ENCODE data around the gene FADS3. TPM values are rescaled to one million over a fixed set of nuclear protein-coding genes. Genes with fewer than 3 reads are reported as not detected.
A peak's percentile ranks its signal among the peaks of the same experiment; 100 is the strongest.

The FADS3 gene
- total RNA-seq, 2 donors from 2014 or later: 8.8 to 11.4 TPM

DNA sequence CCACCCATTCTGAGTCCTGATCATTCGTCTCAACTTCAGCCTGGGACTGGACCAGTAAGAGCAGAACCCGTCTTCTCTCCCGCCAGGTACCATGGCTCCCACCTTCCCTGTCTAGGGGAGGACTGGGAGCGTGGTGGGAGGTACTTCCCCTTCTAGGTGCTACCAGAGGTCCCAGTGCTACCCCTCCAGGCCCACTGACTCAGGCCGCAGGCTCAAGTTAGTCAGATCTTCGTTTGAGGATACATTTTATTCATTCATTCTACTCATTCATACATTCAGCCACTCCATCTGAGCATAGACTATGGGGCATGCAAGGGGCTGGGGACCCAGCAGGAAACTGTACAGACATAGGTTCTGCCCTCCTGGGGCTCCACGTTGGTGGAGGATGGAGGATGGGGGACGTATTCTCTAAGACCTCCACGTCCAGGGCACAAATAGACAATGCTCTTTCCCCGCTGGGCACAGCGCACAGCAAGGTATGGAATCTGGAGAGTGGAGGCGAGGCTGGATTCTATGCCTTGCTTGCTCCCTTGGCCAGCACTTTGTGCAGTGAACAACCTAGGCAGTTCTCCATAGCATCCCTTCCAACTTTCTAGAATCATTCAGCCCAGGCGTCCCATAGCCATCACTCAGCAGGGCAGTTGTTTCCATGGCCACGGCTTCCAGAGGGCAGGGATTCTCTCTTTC, 27.0 kb upstream of the FADS3 start:
- Mint-ChIP-seq H3K9me3 (no peaks in the 10 kb centered on the region), H3K27ac (peak overlapping the region in 1 of 2 donors; percentile 25)

DNA sequence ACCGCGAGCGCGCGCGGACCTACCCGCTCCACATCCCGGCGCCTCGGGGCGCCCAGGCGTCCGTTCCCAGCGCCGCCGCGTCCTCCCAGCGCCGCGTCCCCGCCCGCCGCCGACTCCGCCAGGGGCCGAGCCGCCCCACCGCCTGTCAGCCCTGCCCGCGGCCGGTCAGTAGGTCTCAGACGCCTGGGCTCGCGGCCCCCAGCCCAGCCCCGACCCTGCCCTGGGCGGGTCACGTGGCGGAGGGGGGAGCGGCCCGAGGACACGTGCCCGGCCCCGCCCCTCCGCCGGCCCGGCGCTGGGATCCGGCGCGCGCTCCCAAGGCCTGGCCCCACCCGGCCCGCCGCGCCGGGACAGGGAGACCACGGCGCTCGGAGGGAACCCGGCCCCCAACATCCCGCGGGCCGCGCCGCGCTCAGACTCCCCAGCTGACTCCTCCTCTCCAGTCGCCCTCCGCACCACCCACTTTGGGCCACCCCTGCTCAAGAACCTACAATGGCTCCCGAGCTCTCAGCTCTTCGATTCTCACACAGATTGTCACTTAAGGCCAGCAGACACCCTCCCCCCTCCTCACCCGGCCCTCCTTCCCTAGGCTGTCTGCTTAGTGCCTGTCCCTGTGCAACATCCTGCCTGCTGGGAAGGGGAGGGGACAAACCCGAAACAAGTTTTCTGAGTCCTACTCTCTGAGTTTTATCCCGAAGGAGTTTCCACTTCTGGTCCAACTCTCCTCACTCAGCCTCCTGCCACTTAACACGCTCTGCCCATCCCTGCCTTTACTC, 26.2 kb upstream of the FADS3 start, which contains the start of gene RAB3IL1:
RAB3IL1 (minus strand) TSS at position 233 of the 776 bp plus-strand sequence; CDS start at position 34, 199 bp downstream.
- ATAC-seq (peak; percentile 38 to 73), DNase-seq (ENCODE audit: low spot score in 2 of 2) (peak in 1 of 2 donors; percentile 50)
- peak within 1 kb of the TSS in 1 of 2 donors; percentile 25 for H3K27ac Mint-ChIP-seq
- H3K36me3 Mint-ChIP-seq: peaks cover 0 to 10% of the 10 kb centered on the region in 2 donors
- no peaks in the 10 kb centered on the region for H3K9me3 Mint-ChIP-seq

More for the DNA sequence above, 27.0 kb upstream of the FADS3 start:
- DNase-seq (ENCODE audit: low spot score in 2 of 2): peak in 1 of 2 donors; percentile 31
- no peak for ATAC-seq
- H3K36me3 Mint-ChIP-seq: peaks cover 0 to 10% of the 10 kb centered on the region in 2 donors

- peak in 1 of 2 donors; percentile 21 for DNase-seq (ENCODE audit: low spot score in 2 of 2)
- no peak overlapping the region for H3K27ac Mint-ChIP-seq
- ATAC-seq: peak in 1 of 2 donors; percentile 18
- H3K36me3 Mint-ChIP-seq: peaks cover 0 to 10% of the 10 kb centered on the region in 2 donors
- no peaks in the 10 kb centered on the region for H3K9me3 Mint-ChIP-seq
Observed at GRCh38 chr11:61916737-61917333, 25.5 kb upstream of the FADS3 start.

- H3K9me3 Mint-ChIP-seq: no peaks in the 10 kb centered on the region
- ATAC-seq (no peak), DNase-seq (ENCODE audit: low spot score in 2 of 2) (peak in 1 of 2 donors; percentile 34)
- peaks cover 0 to 10% of the 10 kb centered on the region in 2 donors for H3K36me3 Mint-ChIP-seq
- H3K27ac Mint-ChIP-seq: no peak overlapping the region
Observed at GRCh38 chr11:61914471-61915171, 23.3 kb upstream of the FADS3 start.

- H3K36me3 Mint-ChIP-seq: peaks cover 0 to 10% of the 10 kb centered on the region in 2 donors
- DNase-seq (ENCODE audit: low spot score in 2 of 2) (no peak), ATAC-seq (no peak)
- peak overlapping the region in 1 of 2 donors; percentile 44 for H3K27ac Mint-ChIP-seq
- no peaks in the 10 kb centered on the region for H3K9me3 Mint-ChIP-seq
Observed at GRCh38 chr11:61913699-61914395, 22.5 kb upstream of the FADS3 start.

DNA sequence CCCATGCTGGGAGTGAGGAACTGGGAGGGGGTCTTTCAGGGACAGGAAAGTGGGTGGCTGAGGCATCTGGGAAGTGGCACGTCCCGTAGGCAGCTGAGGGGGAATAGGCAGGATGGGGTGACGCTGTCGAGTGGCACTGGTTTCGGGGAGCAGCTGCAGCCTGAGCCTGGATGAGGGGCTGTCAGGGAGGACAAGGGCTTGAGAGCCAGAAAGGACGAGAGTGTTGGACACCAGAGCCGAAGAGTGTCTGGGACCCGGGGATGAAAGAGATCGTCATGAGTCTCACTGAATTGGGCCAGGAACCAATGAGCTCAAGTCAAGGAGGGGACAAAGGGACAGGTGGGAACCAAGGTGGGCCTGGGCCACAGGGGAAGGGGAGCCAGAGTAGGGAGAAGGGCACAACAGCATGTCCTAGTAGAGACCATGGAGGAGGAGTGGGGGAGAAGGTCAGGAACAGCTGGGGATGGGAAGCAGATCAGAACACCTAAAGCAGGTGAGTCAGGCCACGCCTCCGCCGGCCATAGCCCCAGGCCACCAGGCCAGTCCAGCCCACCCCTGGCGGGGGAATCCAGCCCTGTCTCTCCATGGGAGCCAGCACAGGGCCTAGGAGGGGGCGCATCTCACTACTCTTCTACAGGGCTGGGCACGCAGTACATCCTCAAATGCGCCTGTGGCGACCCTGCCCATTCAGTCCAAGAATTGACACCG, 21.8 kb upstream of the FADS3 start:
- ATAC-seq: no peak
- Mint-ChIP-seq H3K27ac (peak overlapping the region in 1 of 2 donors; percentile 44), H3K9me3 (no peaks in the 10 kb centered on the region), H3K36me3 (peaks cover 0 to 6% of the 10 kb centered on the region in 2 donors)
- DNase-seq (ENCODE audit: low spot score in 2 of 2): no peak

DNA sequence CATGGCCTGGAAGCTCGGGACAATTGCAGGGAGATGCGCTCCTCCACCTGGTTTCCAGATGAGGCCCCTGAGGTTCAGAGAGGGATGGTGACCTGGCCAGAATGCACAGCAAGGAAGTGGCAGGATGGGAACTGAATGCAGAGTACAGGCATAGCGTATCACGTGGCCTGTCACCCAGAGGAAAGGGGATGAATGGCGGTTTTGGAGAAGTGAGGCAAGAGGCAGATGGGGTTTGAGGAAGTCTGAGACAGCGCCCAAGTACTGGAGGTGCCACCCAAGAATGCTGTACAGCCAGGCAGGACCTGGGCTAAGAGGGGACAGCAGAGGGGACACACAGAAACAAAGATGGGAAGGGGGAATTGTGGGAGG, 21.2 kb upstream of the FADS3 start:
- Mint-ChIP-seq H3K9me3 (no peaks in the 10 kb centered on the region), H3K27ac (peak overlapping the region in 1 of 2 donors; percentile 44), H3K36me3 (peaks cover 0 to under 1% of the 10 kb centered on the region in 2 donors)
- DNase-seq (ENCODE audit: low spot score in 2 of 2) (no peak), ATAC-seq (no peak)

DNA sequence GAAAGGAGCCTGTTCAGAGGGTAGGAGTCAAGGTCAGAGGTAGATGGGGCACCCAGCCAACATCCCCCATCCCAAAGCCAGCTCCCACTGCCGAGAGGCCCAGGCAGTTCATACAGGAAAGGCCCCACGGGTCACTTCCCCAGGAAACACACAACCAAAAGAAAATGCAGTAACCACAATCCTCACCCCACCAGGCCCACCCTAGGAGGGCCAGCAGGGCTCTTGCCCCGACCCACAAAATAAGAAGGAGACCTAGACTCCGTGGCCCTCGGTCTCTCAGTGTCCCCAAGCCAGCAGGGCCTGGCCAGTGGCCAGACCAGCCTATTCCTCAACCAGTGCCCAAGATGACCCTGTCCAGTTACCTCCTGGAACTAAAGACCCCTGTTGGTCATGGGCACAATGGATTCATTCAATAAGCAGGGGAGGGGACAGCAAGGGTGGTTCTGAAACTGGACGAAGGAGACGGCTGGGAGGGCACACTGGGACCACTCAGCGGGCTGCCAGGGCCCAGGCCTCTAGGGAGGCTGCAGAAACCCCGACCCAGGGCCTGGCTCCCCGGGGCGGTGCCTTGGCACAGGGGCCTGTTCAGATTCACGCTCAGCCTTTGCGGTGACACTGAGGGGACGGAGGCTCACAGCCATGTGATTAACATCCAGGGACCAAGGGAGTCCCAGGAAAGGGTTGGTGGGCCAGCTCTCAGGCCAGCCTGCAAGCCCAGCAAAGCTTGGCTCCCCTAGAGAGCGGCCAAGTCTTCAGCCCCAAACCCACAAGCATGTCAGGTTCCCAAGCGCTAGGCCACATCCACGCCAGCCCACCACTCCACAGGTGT, 20.6 kb upstream of the FADS3 start:
- no peak for ATAC-seq
- no peaks in the 10 kb centered on the region for H3K36me3 Mint-ChIP-seq
- no peak for DNase-seq (ENCODE audit: low spot score in 2 of 2)
- peak overlapping the region in 1 of 2 donors; percentile 44 for H3K27ac Mint-ChIP-seq
- no peaks in the 10 kb centered on the region for H3K9me3 Mint-ChIP-seq

DNA sequence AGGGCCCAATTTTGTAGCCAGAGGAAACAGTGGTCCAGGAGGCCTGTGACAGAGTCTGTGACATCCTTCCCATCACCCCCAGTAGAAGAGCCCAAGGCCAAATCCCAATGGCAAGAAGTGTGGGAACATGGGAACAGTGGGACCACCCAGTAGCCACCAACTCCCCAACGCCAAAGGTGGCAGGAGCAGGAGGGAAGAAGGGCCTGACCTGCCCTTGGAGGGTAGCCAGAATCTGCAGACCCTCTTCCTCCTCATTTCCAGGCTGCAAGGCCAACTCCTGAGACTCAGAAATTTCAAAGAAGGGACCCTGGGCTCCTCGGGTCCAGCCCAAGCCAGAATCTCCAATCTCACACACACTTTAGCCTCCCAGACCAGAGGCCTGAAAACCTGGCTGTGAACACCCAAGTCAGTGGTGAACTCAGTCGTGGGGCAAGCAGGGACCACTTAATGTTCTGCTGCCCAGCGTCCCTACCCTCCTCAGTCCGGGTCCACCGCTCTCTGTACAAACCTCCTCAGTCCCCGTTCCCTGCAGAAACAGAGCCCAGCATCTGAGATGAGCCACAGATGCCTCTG, 19.9 kb upstream of the FADS3 start:
- no peaks in the 10 kb centered on the region for H3K36me3 Mint-ChIP-seq
- no peaks in the 10 kb centered on the region for H3K9me3 Mint-ChIP-seq

DNA sequence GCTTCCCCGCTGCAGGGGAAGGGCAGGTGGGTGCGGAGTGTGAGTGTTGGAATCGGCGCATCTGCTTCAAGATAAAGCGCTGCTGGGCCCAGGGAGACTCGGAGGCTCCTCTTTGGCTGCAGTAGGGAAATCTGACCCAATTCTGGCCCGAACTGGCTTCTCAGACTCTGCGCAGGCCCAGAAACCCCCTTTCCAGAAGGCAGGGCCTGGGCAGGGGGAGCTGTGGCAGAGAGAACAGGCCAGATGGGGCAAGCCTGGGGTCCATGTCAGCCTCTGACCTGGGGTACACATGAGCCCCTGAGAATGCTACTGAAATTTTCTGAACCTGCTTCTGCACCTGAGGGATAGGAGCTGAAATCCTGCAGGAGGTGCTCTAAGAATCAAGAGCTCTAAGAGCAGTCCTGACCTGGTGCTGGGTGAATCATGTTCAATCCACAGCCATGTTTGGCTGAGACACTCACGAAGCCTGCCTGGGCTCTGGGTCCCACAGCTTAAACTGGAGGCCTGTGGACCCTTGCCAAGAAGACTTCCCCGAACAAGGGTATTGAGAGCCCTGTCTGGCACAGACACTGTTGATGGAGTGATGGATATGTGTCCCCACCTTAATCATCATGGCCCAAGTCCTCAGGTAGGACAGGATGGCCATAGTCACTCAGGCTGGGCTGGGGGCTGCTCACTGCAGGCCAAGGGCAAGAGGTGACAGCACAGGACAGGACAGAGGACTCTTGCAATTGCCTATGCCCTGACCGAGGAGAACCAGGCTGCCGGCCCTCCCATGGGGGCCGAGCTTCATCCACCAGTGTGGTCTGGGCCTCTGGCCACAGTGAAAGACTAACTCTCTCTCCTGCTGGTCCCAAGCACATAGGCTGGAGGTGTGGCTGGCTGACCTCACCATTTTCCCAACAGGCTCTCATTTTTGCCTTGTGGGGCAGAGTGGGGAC, 19.1 kb upstream of the FADS3 start:
- Mint-ChIP-seq H3K9me3 (no peaks in the 10 kb centered on the region), H3K36me3 (no peaks in the 10 kb centered on the region), H3K27ac (no peak overlapping the region)
- ATAC-seq: no peak
- no peak for DNase-seq (ENCODE audit: low spot score in 2 of 2)

More for the DNA sequence above, 19.9 kb upstream of the FADS3 start:
- no peak for ATAC-seq
- DNase-seq (ENCODE audit: low spot score in 2 of 2): no peak
- H3K27ac Mint-ChIP-seq: no peak overlapping the region

- H3K9me3 Mint-ChIP-seq: no peaks in the 10 kb centered on the region
- ATAC-seq (no peak), DNase-seq (ENCODE audit: low spot score in 2 of 2) (no peak)
- H3K27ac Mint-ChIP-seq: no peak overlapping the region
- no peaks in the 10 kb centered on the region for H3K36me3 Mint-ChIP-seq
Observed at GRCh38 chr11:61908730-61909316, 17.5 kb upstream of the FADS3 start.

DNA sequence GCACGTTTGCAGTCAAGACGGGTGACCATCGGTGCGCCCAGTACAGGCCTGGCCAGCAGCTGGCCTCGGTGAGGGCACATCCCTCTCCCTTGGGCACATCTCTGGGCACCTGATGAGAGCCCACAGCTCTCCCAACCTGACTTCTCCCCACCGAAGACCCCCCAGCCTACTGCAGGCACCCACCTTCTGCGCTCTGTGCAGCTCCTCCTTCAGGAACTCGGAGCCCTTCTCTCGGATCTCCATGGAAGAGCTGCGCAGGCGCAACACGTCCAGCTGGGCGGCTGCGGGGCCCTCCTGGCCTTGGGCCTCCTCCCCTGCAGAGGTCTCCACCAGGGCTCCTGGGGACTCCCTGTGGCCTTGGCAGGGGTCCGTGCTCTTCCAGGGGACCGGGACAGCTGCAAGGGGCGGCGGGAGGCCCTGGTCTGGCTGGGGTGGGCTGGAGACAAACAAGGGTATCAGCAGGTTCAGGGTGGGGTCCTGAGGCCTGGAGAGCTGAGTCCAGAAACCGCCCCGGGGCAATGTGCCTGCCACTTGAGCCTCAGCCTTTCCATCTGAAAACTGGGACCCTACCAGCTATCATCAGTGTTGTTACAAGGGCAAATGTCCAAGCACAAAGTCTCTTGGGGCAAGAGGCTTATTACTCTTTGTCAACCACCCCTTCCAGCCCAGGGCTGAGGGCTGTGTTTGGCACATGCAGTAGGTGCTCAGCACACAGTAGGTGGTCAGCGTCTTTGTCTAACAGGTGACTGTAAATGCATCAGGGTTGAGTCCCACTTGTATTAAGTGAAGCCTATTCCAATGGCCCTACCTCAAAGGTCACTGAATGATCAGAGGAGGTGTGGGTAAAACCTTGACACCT, 16.8 kb upstream of the FADS3 start:
- H3K9me3 Mint-ChIP-seq: no peaks in the 10 kb centered on the region
- DNase-seq (ENCODE audit: low spot score in 2 of 2) (no peak), ATAC-seq (no peak)
- no peak overlapping the region for H3K27ac Mint-ChIP-seq
- H3K36me3 Mint-ChIP-seq: no peaks in the 10 kb centered on the region
